HepG2 (cell line): Measurements from ENCODE around the gene NCOA5. TPM values are rescaled to one million over a fixed set of nuclear protein-coding genes. Genes with fewer than 3 reads are reported as not detected.

Experiments
- ATF1 ChIP-seq: IDR thresholded peaks from 2 replicates; pipeline ENCODE4 v1.6.1; 2016; ENCODE audit warnings: mild to moderate bottlenecking, control low read depth
- ESRRA ChIP-seq: sonication (generic); formaldehyde crosslinking; IDR thresholded peaks from 2 replicates; pipeline ENCODE4 v1.5.1; 2020; ENCODE audit warnings: mild to moderate bottlenecking, low read depth, missing genetic modification reagents
- FOXM1 ChIP-seq: sonication (generic); formaldehyde crosslinking; IDR thresholded peaks from 2 replicates; pipeline ENCODE4 v1.5.0; 2020; ENCODE audit warnings: missing genetic modification reagents
- GABPB1 ChIP-seq: IDR thresholded peaks from 2 replicates; pipeline ENCODE4 v1.6.1; 2016; ENCODE audit warnings: mild to moderate bottlenecking, missing genetic modification reagents, moderate library complexity, missing compliant biosample characterization
- IRX3 ChIP-seq: sonication (generic); formaldehyde crosslinking; IDR thresholded peaks from 2 replicates; pipeline ENCODE4 v1.8.1; 2023; ENCODE audit warnings: mild to moderate bottlenecking, low read depth, missing genetic modification reagents, borderline replicate concordance
- KAT2B ChIP-seq: fragments of 150-350 bp; IDR thresholded peaks from 2 replicates; pipeline ENCODE4 v1.6.1; 2014; ENCODE audit warnings: low read depth, low read length, borderline replicate concordance
- KDM2A ChIP-seq: sonication (generic); formaldehyde crosslinking; IDR thresholded peaks from 2 replicates; pipeline ENCODE4 v1.4.0; 2020; ENCODE audit warnings: low read depth, missing genetic modification reagents, borderline replicate concordance
- NCOA1 ChIP-seq: sonication (generic); formaldehyde crosslinking; IDR thresholded peaks from 2 replicates; pipeline ENCODE4 v1.9.0; 2021; ENCODE audit warnings: missing genetic modification reagents
- TAF1 ChIP-seq: sonication (generic); formaldehyde crosslinking; IDR thresholded peaks from 2 replicates; pipeline ENCODE4 v1.4.0; 2020; ENCODE audit warnings: missing genetic modification reagents
- ZKSCAN8 ChIP-seq: IDR thresholded peaks from 2 replicates; pipeline ENCODE4 v1.6.1; 2016; ENCODE audit warnings: borderline replicate concordance, missing genetic modification reagents, missing compliant biosample characterization
- ZNF10 ChIP-seq: sonication (generic); formaldehyde crosslinking; IDR thresholded peaks from 2 replicates; pipeline ENCODE4 v1.4.0; 2020; ENCODE audit warnings: mild to moderate bottlenecking, low read depth, missing genetic modification reagents, borderline replicate concordance
- ZNF180 ChIP-seq: sonication (generic); formaldehyde crosslinking; IDR thresholded peaks from 2 replicates; pipeline ENCODE4 v1.4.0; 2020; ENCODE audit warnings: low read depth, missing genetic modification reagents, borderline replicate concordance
- ZNF34 ChIP-seq: sonication (generic); formaldehyde crosslinking; IDR thresholded peaks from 2 replicates; pipeline ENCODE4 v1.4.0; 2020; ENCODE audit warnings: mild to moderate bottlenecking, missing genetic modification reagents, borderline replicate concordance
- ZNF468 ChIP-seq: sonication (generic); formaldehyde crosslinking; IDR thresholded peaks from 2 replicates; pipeline ENCODE4 v1.8.0; 2022; ENCODE audit warnings: mild to moderate bottlenecking, moderate library complexity, missing genetic modification reagents
- ZNF512 ChIP-seq: sonication (generic); formaldehyde crosslinking; IDR thresholded peaks from 2 replicates; pipeline ENCODE4 v1.4.0; 2020; ENCODE audit warnings: mild to moderate bottlenecking, missing genetic modification reagents
- ZNF563 ChIP-seq: sonication (generic); formaldehyde crosslinking; IDR thresholded peaks from 2 replicates; pipeline ENCODE4 v1.8.0; 2022; ENCODE audit warnings: mild to moderate bottlenecking, moderate library complexity, missing genetic modification reagents
- ZNF629 ChIP-seq: sonication (generic); formaldehyde crosslinking; conservative IDR thresholded peaks from 2 replicates; pipeline ENCODE4 v1.5.0; 2020; ENCODE audit warnings: missing genetic modification reagents
- ZNF761 ChIP-seq: sonication (generic); formaldehyde crosslinking; conservative IDR thresholded peaks from 2 replicates; pipeline ENCODE4 v1.4.0; 2020; ENCODE audit warnings: mild to moderate bottlenecking, missing genetic modification reagents
- polyA plus RNA-seq, 8 experiments: library from polyadenylated mRNA; depleted of rRNA in 3 of 8; stranded (reverse) in 7 of 8; unstranded in 1 of 8; fragments of >200 nt; fragmentation: Illumina TruSeq in 4 of 8; extraction: Trizol in 4 of 8; gene quantifications; 2 replicates each; pipeline versions ENCODE4 v1.2.1 to v1.2.3, GENCODE V29; 2011 to 2016; ENCODE audit warnings: low read depth in 4 of 8, missing spikeins in 1 of 8, mixed read lengths in 1 of 8; ENCODE audit not compliant: insufficient read depth in 1 of 8
- total RNA-seq, 5 experiments: library from RNA; depleted of rRNA; stranded (reverse); fragments of >200 nt; fragmentation: Illumina TruSeq; extraction: Trizol; gene quantifications; 2 replicates each; pipeline ENCODE4 v1.2.3, GENCODE V29; 2016; ENCODE audit warnings: low read depth in 1 of 5
- TF ChIP-seq, protein P1 (sequence below): sonication (generic); formaldehyde crosslinking; IDR thresholded peaks from 2 replicates; pipeline ENCODE4 v1.5.1; 2020; ENCODE audit warnings: missing genetic modification reagents, mild to moderate bottlenecking, borderline replicate concordance
- TF ChIP-seq, protein P2 (sequence below): sonication (generic); formaldehyde crosslinking; conservative IDR thresholded peaks from 2 replicates; pipeline ENCODE4 v1.4.0; 2020; ENCODE audit warnings: mild to moderate bottlenecking, missing genetic modification reagents, moderate library complexity

NCOA5 gene
- total and polyA plus RNA-seq, 2 of the 13 experiments (the other 11 are each of a cell fraction or from before 2014, with no cell fraction given) = 16.5 to 28.4 TPM

DNA sequence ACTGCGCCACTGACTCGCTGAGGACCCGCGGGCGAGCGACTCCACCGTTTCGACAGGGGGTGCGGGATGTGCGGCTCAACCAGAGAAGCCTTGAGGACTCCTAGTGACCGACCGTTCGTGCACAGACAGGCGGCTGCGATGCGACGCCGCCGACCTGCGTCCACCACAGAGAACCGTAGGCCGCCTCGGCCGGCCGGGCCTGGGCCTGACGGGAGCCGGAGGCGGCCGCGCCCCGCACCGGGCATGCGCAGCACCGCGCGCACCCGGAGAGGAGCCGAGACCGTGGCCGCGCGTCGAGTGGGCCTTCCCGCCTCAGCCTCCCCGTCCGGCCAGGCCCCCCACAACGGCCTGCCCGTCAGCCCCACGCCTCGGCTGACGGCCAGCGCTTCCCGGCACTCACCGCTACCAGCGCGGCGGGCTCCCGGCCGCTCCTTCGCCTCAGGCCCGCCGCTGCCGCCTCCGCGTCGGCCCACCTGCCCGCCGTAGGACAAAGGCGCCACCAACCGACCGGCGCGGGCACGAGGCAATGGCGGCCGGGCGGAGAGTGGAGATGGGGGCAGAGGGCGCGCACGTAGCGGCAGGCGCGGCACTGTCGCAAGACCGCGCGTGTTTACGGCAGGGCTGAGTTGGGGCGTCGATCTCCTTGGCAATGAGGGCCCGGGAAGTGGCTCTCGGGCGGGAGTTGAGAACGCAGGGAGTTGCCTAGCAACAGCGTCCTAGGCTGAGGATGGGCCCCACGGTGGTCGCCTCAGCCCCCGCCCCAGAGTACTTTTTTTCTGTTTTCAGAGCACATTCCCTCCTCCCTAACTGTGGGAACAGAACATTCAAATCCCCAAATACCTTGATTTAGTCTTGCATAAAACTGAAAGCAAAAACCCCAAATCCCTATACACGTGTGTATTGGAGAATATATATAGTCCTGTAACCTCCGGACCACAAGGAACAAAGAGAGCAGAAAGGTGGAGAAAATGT, at the start of gene NCOA5 (continued):
- TF ChIP-seq ZNF512 (no peak), IRX3 (CRISPR knock-in tag) (peak; percentile 99), ZNF563 (peak; percentile 97), ZKSCAN8 (CRISPR knock-in tag) (peak; percentile 89; the same call in 1 of the 2 replicates), NCOA1 (CRISPR knock-in tag) (no peak; the same call in 1 of the 2 replicates), KAT2B (no peak), ZNF180 (CRISPR knock-in tag) (peak; percentile 44; the same call in 1 of the 2 replicates), ZNF34 (CRISPR knock-in tag) (no peak), TAF1 (CRISPR knock-in tag) (peak; percentile 97), ESRRA (CRISPR knock-in tag) (peak; percentile 76), GABPB1 (CRISPR knock-in tag) (peak; percentile 88), ATF1 (CRISPR knock-in tag) (no peak), KDM2A (peak; percentile 97), ZNF468 (CRISPR knock-in tag) (peak; percentile 91; the same call in 1 of the 2 replicates), ZNF629 (CRISPR knock-in tag) (peak; percentile 40), ZNF10 (CRISPR knock-in tag) (no peak), FOXM1 (CRISPR knock-in tag) (no peak; the same call in 1 of the 2 replicates), ZNF761 (CRISPR knock-in tag) (peak; percentile 96)
- TF ChIP-seq, protein P1, sequence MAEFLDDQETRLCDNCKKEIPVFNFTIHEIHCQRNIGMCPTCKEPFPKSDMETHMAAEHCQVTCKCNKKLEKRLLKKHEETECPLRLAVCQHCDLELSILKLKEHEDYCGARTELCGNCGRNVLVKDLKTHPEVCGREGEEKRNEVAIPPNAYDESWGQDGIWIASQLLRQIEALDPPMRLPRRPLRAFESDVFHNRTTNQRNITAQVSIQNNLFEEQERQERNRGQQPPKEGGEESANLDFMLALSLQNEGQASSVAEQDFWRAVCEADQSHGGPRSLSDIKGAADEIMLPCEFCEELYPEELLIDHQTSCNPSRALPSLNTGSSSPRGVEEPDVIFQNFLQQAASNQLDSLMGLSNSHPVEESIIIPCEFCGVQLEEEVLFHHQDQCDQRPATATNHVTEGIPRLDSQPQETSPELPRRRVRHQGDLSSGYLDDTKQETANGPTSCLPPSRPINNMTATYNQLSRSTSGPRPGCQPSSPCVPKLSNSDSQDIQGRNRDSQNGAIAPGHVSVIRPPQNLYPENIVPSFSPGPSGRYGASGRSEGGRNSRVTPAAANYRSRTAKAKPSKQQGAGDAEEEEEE (CRISPR knock-in tag) = peak; percentile 73; the same call in 1 of the 2 replicates
- TF ChIP-seq, protein P2, sequence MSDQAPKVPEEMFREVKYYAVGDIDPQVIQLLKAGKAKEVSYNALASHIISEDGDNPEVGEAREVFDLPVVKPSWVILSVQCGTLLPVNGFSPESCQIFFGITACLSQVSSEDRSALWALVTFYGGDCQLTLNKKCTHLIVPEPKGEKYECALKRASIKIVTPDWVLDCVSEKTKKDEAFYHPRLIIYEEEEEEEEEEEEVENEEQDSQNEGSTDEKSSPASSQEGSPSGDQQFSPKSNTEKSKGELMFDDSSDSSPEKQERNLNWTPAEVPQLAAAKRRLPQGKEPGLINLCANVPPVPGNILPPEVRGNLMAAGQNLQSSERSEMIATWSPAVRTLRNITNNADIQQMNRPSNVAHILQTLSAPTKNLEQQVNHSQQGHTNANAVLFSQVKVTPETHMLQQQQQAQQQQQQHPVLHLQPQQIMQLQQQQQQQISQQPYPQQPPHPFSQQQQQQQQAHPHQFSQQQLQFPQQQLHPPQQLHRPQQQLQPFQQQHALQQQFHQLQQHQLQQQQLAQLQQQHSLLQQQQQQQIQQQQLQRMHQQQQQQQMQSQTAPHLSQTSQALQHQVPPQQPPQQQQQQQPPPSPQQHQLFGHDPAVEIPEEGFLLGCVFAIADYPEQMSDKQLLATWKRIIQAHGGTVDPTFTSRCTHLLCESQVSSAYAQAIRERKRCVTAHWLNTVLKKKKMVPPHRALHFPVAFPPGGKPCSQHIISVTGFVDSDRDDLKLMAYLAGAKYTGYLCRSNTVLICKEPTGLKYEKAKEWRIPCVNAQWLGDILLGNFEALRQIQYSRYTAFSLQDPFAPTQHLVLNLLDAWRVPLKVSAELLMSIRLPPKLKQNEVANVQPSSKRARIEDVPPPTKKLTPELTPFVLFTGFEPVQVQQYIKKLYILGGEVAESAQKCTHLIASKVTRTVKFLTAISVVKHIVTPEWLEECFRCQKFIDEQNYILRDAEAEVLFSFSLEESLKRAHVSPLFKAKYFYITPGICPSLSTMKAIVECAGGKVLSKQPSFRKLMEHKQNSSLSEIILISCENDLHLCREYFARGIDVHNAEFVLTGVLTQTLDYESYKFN (CRISPR knock-in tag) = peak; percentile 71
